ENCODE data around the gene CNKSR3.

Gene CNKSR3

DNA sequence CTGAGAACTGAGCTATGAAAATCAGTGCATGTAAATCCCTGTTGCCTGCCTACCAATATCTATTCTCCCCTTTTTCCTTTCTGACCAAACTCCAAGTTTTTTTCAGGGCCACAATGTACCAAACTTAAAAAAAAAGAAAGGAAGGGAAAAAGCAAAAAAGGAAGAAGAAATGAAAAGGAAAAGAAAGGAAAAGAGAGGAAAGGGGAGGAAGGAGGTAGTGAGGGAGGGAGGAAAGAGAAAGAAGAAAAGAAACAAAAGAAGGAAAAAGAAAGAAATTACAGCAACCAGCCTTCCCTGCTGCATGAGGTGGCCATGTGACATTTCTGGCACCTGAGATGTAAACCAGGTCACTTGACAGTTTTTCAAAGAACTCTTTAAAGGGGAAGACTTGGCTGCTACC lies 4.4 kb downstream of the CNKSR3 start:
- TF ChIP-seq GABPA (IDR thresholded peaks at IDR 0.05; ENCODE audit: low read depth) (no peak), SPI1 (IDR thresholded peaks at IDR 0.05; ENCODE audit: borderline replicate concordance, low read depth) (no peak), POLR2AphosphoS5 (IDR thresholded peaks at IDR 0.05; ENCODE audit: low read depth) (no peak)
- TF ChIP-seq, protein P1, sequence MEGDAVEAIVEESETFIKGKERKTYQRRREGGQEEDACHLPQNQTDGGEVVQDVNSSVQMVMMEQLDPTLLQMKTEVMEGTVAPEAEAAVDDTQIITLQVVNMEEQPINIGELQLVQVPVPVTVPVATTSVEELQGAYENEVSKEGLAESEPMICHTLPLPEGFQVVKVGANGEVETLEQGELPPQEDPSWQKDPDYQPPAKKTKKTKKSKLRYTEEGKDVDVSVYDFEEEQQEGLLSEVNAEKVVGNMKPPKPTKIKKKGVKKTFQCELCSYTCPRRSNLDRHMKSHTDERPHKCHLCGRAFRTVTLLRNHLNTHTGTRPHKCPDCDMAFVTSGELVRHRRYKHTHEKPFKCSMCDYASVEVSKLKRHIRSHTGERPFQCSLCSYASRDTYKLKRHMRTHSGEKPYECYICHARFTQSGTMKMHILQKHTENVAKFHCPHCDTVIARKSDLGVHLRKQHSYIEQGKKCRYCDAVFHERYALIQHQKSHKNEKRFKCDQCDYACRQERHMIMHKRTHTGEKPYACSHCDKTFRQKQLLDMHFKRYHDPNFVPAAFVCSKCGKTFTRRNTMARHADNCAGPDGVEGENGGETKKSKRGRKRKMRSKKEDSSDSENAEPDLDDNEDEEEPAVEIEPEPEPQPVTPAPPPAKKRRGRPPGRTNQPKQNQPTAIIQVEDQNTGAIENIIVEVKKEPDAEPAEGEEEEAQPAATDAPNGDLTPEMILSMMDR (IDR thresholded peaks at IDR 0.05; ENCODE audit: insufficient read depth, low read length) = no peak
- TF ChIP-seq, protein P2, sequence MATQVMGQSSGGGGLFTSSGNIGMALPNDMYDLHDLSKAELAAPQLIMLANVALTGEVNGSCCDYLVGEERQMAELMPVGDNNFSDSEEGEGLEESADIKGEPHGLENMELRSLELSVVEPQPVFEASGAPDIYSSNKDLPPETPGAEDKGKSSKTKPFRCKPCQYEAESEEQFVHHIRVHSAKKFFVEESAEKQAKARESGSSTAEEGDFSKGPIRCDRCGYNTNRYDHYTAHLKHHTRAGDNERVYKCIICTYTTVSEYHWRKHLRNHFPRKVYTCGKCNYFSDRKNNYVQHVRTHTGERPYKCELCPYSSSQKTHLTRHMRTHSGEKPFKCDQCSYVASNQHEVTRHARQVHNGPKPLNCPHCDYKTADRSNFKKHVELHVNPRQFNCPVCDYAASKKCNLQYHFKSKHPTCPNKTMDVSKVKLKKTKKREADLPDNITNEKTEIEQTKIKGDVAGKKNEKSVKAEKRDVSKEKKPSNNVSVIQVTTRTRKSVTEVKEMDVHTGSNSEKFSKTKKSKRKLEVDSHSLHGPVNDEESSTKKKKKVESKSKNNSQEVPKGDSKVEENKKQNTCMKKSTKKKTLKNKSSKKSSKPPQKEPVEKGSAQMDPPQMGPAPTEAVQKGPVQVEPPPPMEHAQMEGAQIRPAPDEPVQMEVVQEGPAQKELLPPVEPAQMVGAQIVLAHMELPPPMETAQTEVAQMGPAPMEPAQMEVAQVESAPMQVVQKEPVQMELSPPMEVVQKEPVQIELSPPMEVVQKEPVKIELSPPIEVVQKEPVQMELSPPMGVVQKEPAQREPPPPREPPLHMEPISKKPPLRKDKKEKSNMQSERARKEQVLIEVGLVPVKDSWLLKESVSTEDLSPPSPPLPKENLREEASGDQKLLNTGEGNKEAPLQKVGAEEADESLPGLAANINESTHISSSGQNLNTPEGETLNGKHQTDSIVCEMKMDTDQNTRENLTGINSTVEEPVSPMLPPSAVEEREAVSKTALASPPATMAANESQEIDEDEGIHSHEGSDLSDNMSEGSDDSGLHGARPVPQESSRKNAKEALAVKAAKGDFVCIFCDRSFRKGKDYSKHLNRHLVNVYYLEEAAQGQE (IDR thresholded peaks at IDR 0.05; ENCODE audit: insufficient replicate concordance, low read depth) = no peak
- Histone ChIP-seq H3K27ac (replicated peaks) (no peak overlapping the region), H3K27me3 (ENCODE audit: insufficient read depth, poor library complexity, severe bottlenecking) (peaks cover 17% of the 10 kb centered on the region), H3K4me3 (replicated peaks; ENCODE audit: insufficient read depth, low read length) (no peak overlapping the region)
- no peak for DNase-seq (ENCODE audit: low read depth in 1 of 2, low spot score in 1 of 2)

DNA sequence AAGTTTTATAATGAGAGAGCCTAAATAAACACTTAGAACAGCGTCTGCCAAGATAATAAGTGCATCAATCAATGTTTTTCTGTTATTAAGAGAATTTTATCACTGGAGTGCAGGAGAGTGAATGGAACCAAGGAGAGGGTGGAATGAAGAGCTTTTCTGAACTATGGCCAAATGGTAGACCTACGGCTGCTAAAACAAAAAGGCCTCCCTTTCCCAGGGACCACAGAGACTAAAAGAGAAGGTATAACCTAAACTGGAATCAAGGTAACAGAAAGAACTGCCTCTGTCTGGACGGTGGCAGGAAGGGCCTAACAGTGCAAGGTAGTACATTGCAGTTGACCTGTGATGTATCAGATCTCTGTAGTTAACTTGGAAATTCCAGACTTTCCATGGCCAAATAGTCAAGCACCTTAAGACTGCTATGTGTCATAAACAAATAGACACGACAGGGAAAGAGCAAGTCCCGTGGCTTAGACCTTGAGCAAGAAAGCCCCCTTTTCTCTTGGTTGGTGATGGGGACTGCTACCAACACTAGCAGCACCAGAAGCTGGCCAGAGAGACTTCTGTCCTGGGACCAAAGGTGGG lies 5.5 kb downstream of the CNKSR3 start:
- no peak overlapping the region for H3K4me3 ChIP-seq (replicated peaks; ENCODE audit: insufficient read depth, low read length)
- DNase-seq (ENCODE audit: low read depth in 1 of 2, low spot score in 1 of 2) = no peak
- no peak overlapping the region for H3K27ac ChIP-seq (replicated peaks)
- peaks cover 13% of the 10 kb centered on the region for H3K27me3 ChIP-seq (ENCODE audit: insufficient read depth, poor library complexity, severe bottlenecking)
- TF ChIP-seq, protein P2 (IDR thresholded peaks at IDR 0.05; ENCODE audit: insufficient replicate concordance, low read depth) = no peak
- TF ChIP-seq, protein P1 (IDR thresholded peaks at IDR 0.05; ENCODE audit: insufficient read depth, low read length) = no peak
- TF ChIP-seq POLR2AphosphoS5 (IDR thresholded peaks at IDR 0.05; ENCODE audit: low read depth) = no peak
- no peak for TF ChIP-seq SPI1 (IDR thresholded peaks at IDR 0.05; ENCODE audit: borderline replicate concordance, low read depth)
- TF ChIP-seq GABPA (IDR thresholded peaks at IDR 0.05; ENCODE audit: low read depth) = no peak

DNA sequence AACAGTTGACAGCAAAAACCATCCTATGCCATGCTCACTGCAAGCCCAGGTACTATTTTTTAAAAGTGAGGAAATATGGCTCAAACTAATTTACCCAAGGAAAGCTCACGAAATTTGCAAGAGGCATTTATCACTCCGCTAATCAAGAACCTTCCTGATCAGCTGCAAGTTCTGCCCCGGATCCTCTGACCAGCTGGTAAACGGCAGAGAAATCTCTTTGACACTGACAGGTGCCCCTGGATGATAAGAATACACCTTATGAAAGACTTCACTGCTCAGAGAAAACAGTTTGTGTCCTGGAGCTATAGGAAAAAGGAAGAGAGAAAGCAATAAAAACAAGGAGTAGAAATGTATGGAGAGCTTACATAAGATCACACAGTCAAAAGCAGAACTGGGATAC lies 6.4 kb downstream of the CNKSR3 start:
- no peak for DNase-seq (ENCODE audit: low read depth in 1 of 2, low spot score in 1 of 2)
- H3K4me3 ChIP-seq (replicated peaks; ENCODE audit: insufficient read depth, low read length) = no peak overlapping the region
- H3K27me3 ChIP-seq (ENCODE audit: insufficient read depth, poor library complexity, severe bottlenecking) = peaks cover 6% of the 10 kb centered on the region

More for the DNA sequence above, 6.4 kb downstream of the CNKSR3 start:
- TF ChIP-seq SPI1 (IDR thresholded peaks at IDR 0.05; ENCODE audit: borderline replicate concordance, low read depth) (no peak), GABPA (IDR thresholded peaks at IDR 0.05; ENCODE audit: low read depth) (no peak), POLR2AphosphoS5 (IDR thresholded peaks at IDR 0.05; ENCODE audit: low read depth) (no peak)
- TF ChIP-seq, protein P1 (IDR thresholded peaks at IDR 0.05; ENCODE audit: insufficient read depth, low read length) = no peak
- TF ChIP-seq, protein P2 (IDR thresholded peaks at IDR 0.05; ENCODE audit: insufficient replicate concordance, low read depth) = no peak
- H3K27ac ChIP-seq (replicated peaks) = no peak overlapping the region

Data from HL-60 (cell line).